ENCODE data around the gene DRG2.

GRCh38 chr17:18129041-18129502, 41.3 kb downstream of the DRG2 start:
- TF ChIP-seq MXI1 (IDR thresholded peaks at IDR 0.05; ENCODE audit: low read depth, low read length) (no peak), RAD21 (IDR thresholded peaks at IDR 0.05; ENCODE audit: low read length) (no peak), CTCF (IDR thresholded peaks at IDR 0.05) (no peak), USF2 (IDR thresholded peaks at IDR 0.05; ENCODE audit: borderline replicate concordance, low read depth, low read length) (no peak), NFIC (IDR thresholded peaks at IDR 0.05; ENCODE audit: borderline replicate concordance) (no peak), EP300 (IDR thresholded peaks at IDR 0.05; ENCODE audit: borderline replicate concordance in 1 of 2, low read depth in 1 of 2, low read length in 1 of 2) (no peak), EZH2phosphoT487 (IDR thresholded peaks at IDR 0.05; ENCODE audit: borderline replicate concordance, low read depth) (no peak), PBX3 (IDR thresholded peaks at IDR 0.05) (no peak)
